Esophagus muscularis mucosa (tissue), 4 donors: ENCODE results near the gene ZNF787. TPM values are rescaled to one million over a fixed set of nuclear protein-coding genes. Genes with fewer than 3 reads are reported as not detected.

ENCODE experiments used
- DNase-seq: peaks from one replicate; pipeline ENCODE4 v3.0.0-alpha.2; 2017; ENCODE audit errors: extremely low spot score
- H3K27ac ChIP-seq, 4 donors: fragments of 200-600 bp; sonication (generic); replicated peaks in 1 of 4; 1 replicate in 3 of 4; 2 replicates in 1 of 4; pipeline ENCODE4 v1.5.1; 2016 to 2019; ENCODE audit warnings: mild to moderate bottlenecking in 1 of 4
- H3K27me3 ChIP-seq, 4 donors: fragments of 200-600 bp; sonication (generic); one replicate each; pipeline versions ENCODE4 v1.5.1 to v1.6.0; 2016 to 2019
- H3K36me3 ChIP-seq, 4 donors: fragments of 200-600 bp; sonication (generic); one replicate each; pipeline ENCODE4 v1.5.1; 2016 to 2019
- H3K4me1 ChIP-seq, 4 donors: fragments of 200-600 bp; sonication (generic); one replicate each; pipeline ENCODE4 v1.5.1; 2016 to 2019
- H3K4me3 ChIP-seq, 4 donors: fragments of 200-600 bp; sonication (generic); 1 replicate in 2 of 4; 2 replicates in 2 of 4; pipeline ENCODE4 v1.5.1; 2016 to 2019; ENCODE audit warnings: mild to moderate bottlenecking in 4 of 4, moderate library complexity in 1 of 4
- H3K9me3 ChIP-seq, 4 donors: fragments of 200-600 bp; sonication (generic); 1 replicate in 3 of 4; 2 replicates in 1 of 4; pipeline ENCODE4 v1.5.1; 2016 to 2019
- EP300 ChIP-seq: sonication (generic); formaldehyde crosslinking; IDR thresholded peaks from one replicate; pipeline ENCODE4 v1.6.1; 2017; ENCODE audit warnings: antibody characterized with exemption
- POLR2A ChIP-seq: fragments of 450-650 bp; IDR thresholded peaks from one replicate; pipeline ENCODE4 v1.6.1; 2017; ENCODE audit warnings: antibody characterized with exemption, moderate library complexity, mild to moderate bottlenecking, low read depth
- POLR2AphosphoS5 ChIP-seq, 2 donors: sonication (generic); formaldehyde crosslinking; IDR thresholded peaks; one replicate each; pipeline ENCODE4 v1.6.1; 2017; ENCODE audit warnings: antibody characterized with exemption in 2 of 2
- WGBS: methylation state at CpG from one replicate; pipeline ENCODE4 v1.1.5; 2018; 5-methylcytosine and 5-hydroxymethylcytosine counted together
- intact Hi-C: fragments of 100-400 bp; cut with DNase I; formaldehyde crosslinking; loops from one replicate; pipeline ENCODE4 v1.15.1; 2023
- total RNA-seq, 4 donors: library from RNA; depleted of rRNA; stranded (reverse); fragments of >200 nt; gene quantifications; one replicate each; pipeline versions ENCODE4 v1.1.0 to v1.2.1, GENCODE V29; 2016
- TF ChIP-seq, protein P1 (sequence below), 3 experiments: fragments of 200-600 bp in 2 of 3; fragments of 450-650 bp in 1 of 3; sonication (generic) in 2 of 3; IDR thresholded peaks; one replicate each; pipeline ENCODE4 v1.5.1; 2017 to 2019; ENCODE audit warnings: antibody characterized with exemption in 3 of 3, mild to moderate bottlenecking in 2 of 3, moderate library complexity in 1 of 3

The ZNF787 gene
- total RNA-seq, 4 donors from 2014 or later: 15.0 to 34.2 (median 28.4) TPM

DNA sequence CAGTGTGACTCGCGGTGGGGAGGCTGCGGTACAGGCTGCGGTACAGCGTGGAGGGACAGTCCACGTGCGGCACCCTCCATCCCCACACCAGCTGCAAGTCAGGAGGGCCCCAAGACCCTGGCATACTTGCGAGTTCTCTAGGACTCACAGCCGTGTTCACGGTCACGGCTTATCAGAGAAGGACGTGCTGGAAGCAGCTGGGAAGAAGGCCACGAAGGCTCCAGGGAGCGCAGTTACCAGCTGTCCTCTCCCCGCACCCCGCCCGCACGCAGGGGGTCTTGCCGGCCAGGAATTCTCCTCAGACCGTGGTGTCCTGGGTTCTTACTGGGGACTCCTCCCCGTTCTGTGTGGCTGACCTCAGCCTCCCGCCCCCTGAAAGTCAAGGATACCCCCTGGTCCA is 26.2 kb upstream of the ZNF787 start:
- DNase-seq: no peak
- H3K9me3 ChIP-seq: no peaks in the 10 kb centered on the region
- WGBS: 93% methylated on average over 8 of the region's 22 CpGs
- no peak for TF ChIP-seq EP300
- TF ChIP-seq, protein P1, sequence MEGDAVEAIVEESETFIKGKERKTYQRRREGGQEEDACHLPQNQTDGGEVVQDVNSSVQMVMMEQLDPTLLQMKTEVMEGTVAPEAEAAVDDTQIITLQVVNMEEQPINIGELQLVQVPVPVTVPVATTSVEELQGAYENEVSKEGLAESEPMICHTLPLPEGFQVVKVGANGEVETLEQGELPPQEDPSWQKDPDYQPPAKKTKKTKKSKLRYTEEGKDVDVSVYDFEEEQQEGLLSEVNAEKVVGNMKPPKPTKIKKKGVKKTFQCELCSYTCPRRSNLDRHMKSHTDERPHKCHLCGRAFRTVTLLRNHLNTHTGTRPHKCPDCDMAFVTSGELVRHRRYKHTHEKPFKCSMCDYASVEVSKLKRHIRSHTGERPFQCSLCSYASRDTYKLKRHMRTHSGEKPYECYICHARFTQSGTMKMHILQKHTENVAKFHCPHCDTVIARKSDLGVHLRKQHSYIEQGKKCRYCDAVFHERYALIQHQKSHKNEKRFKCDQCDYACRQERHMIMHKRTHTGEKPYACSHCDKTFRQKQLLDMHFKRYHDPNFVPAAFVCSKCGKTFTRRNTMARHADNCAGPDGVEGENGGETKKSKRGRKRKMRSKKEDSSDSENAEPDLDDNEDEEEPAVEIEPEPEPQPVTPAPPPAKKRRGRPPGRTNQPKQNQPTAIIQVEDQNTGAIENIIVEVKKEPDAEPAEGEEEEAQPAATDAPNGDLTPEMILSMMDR (IDR thresholded peaks at IDR 0.05): no peak
- TF ChIP-seq POLR2AphosphoS5 (IDR thresholded peaks at IDR 0.05): no peak
- no peak for TF ChIP-seq POLR2A
- peaks cover 10 to 27% (median 18%) of the 10 kb centered on the region in 4 donors for H3K4me1 ChIP-seq
- H3K36me3 ChIP-seq: peaks cover 11 to 45% (median 36%) of the 10 kb centered on the region in 4 donors
- intact Hi-C loops: loop anchor here (10.0 kb wide), 1 partner anchor 167 kb away; the partner anchor contains the start of gene ZSCAN5A
- no peak overlapping the region for H3K27ac ChIP-seq
- no peak overlapping the region for H3K4me3 ChIP-seq
- no peaks in the 10 kb centered on the region for H3K27me3 ChIP-seq

DNA sequence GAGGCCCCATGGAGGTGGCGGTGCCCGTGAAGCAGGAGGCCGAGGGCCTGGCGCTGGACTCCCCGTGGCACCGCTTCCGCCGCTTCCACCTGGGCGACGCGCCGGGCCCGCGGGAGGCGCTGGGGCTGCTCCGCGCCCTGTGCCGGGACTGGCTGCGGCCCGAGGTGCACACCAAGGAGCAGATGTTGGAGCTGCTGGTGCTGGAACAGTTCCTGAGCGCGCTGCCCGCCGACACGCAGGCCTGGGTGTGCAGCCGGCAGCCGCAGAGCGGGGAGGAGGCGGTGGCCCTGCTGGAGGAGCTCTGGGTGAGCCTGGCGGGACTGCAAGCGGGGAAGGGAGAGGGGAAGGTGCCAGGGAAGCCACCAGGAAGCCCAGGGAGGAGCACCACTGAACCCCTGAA is 25.8 kb upstream of the ZNF787 start:
- TF ChIP-seq POLR2AphosphoS5 (IDR thresholded peaks at IDR 0.05) (no peak), EP300 (no peak), POLR2A (no peak)
- TF ChIP-seq, protein P1 (IDR thresholded peaks at IDR 0.05): no peak

GRCh38 chr19:56145698-56146097 is 24.6 kb upstream of the ZNF787 start:
- intact Hi-C loops: loop anchor here (10.0 kb wide), 1 partner anchor 169 kb away; the partner anchor contains the start of gene ZSCAN5A
- Histone ChIP-seq H3K4me3 (no peak overlapping the region), H3K27ac (no peak overlapping the region), H3K27me3 (no peaks in the 10 kb centered on the region), H3K36me3 (peaks cover 11 to 45% (median 36%) of the 10 kb centered on the region in 4 donors), H3K9me3 (no peaks in the 10 kb centered on the region), H3K4me1 (peaks cover 14 to 35% (median 26%) of the 10 kb centered on the region in 4 donors)
- TF ChIP-seq EP300: no peak
- TF ChIP-seq, protein P1 (IDR thresholded peaks at IDR 0.05): no peak
- TF ChIP-seq POLR2A: no peak
- no peak for TF ChIP-seq POLR2AphosphoS5 (IDR thresholded peaks at IDR 0.05)
- no peak for DNase-seq
- 82% methylated on average over 10 of the region's 10 CpGs for WGBS

More for the DNA sequence above, 25.8 kb upstream of the ZNF787 start:
- peaks cover 14 to 31% (median 22%) of the 10 kb centered on the region in 4 donors for H3K4me1 ChIP-seq
- no peak for DNase-seq
- H3K27ac ChIP-seq: no peak overlapping the region
- H3K4me3 ChIP-seq: no peak overlapping the region
- 100% methylated on average over 1 of the region's 31 CpGs for WGBS
- intact Hi-C loops: loop anchor here (10.0 kb wide), 1 partner anchor 168 kb away; the partner anchor contains the start of gene ZSCAN5A
- H3K27me3 ChIP-seq: no peaks in the 10 kb centered on the region
- peaks cover 11 to 45% (median 36%) of the 10 kb centered on the region in 4 donors for H3K36me3 ChIP-seq
- H3K9me3 ChIP-seq: no peaks in the 10 kb centered on the region

- H3K27me3 ChIP-seq: no peaks in the 10 kb centered on the region
- H3K9me3 ChIP-seq: no peaks in the 10 kb centered on the region
- 88% methylated on average over 12 of the region's 12 CpGs for WGBS
- H3K27ac ChIP-seq: no peak overlapping the region
- H3K4me3 ChIP-seq: no peak overlapping the region
- TF ChIP-seq EP300: no peak
- intact Hi-C loops: loop anchor here (10.0 kb wide), 1 partner anchor 170 kb away; the partner anchor contains the start of gene ZSCAN5A
- no peak for DNase-seq
- H3K36me3 ChIP-seq: peaks cover 11 to 38% (median 35%) of the 10 kb centered on the region in 4 donors
- peaks cover 12 to 37% (median 25%) of the 10 kb centered on the region in 4 donors for H3K4me1 ChIP-seq
Measured at GRCh38 chr19:56144831-56145230, 23.7 kb upstream of the ZNF787 start.

DNA sequence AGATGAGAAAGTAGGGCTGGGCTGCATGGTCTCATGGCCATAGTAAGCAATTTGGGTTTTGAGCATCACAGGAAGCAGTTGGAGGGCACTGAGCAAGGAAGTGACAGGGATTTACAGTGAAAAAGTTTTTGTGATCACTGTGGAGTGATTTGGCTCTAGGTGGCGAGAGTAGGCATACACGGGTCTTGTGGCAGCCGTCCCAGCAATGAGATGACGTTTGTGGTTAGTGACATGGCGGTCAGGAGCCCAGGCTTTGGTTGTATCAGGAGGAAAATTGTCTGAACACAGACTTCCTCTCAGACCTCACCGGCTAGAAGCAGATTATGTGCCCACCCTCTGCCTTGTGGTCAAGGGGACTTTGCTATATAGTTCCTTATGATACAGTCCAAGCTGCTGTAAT is 23.3 kb upstream of the ZNF787 start:
- Histone ChIP-seq H3K36me3 (peaks cover 11 to 34% (median 33%) of the 10 kb centered on the region in 4 donors), H3K27me3 (no peaks in the 10 kb centered on the region), H3K9me3 (no peaks in the 10 kb centered on the region), H3K27ac (no peak overlapping the region), H3K4me1 (peaks cover 13 to 41% (median 30%) of the 10 kb centered on the region in 4 donors), H3K4me3 (no peak overlapping the region)
- no peak for TF ChIP-seq EP300
- TF ChIP-seq POLR2AphosphoS5 (IDR thresholded peaks at IDR 0.05): no peak
- no peak for TF ChIP-seq POLR2A
- TF ChIP-seq, protein P1 (IDR thresholded peaks at IDR 0.05): no peak
- WGBS: 58% methylated on average over 6 of the region's 6 CpGs
- no peak for DNase-seq
- intact Hi-C loops: loop anchor here (10.0 kb wide), 1 partner anchor 170 kb away; the partner anchor contains the start of gene ZSCAN5A
